Osteoblast (primary cell): ENCODE results near the gene ADK. TPM values are rescaled to one million over a fixed set of nuclear protein-coding genes. Genes with fewer than 3 reads are reported as not detected.
A peak's percentile ranks its signal among the peaks of the same experiment; 100 is the strongest.

Source experiments
- DNase-seq: peaks from one replicate; pipeline ENCODE4 v3.0.0; 2011; ENCODE audit warnings: low spot score, mixed read lengths; ENCODE audit not compliant: insufficient read length; ENCODE audit errors: missing footprints
- H2AFZ ChIP-seq: 2 replicates; pipeline ENCODE4 v1.6.0; 2011; ENCODE audit warnings: mild to moderate bottlenecking, low read length
- H3K27ac ChIP-seq: 2 replicates; pipeline ENCODE4 v1.5.1; 2011; ENCODE audit warnings: mild to moderate bottlenecking, low read depth, low read length, moderate library complexity
- H3K27me3 ChIP-seq: 2 replicates; pipeline ENCODE4 v1.6.0; 2012; ENCODE audit warnings: mild to moderate bottlenecking, control low read depth, inconsistent platforms, low read length, moderate library complexity; ENCODE audit not compliant: insufficient read depth
- H3K36me3 ChIP-seq: 2 replicates; pipeline ENCODE4 v1.5.1; 2011; ENCODE audit warnings: mild to moderate bottlenecking, low read length, control low read depth, moderate library complexity; ENCODE audit not compliant: insufficient read depth
- H3K4me1 ChIP-seq: 2 replicates; pipeline ENCODE4 v1.5.1; 2011; ENCODE audit warnings: mild to moderate bottlenecking, low read length, control low read depth, moderate library complexity; ENCODE audit not compliant: insufficient read depth
- H3K4me2 ChIP-seq: 2 replicates; pipeline ENCODE4 v1.6.0; 2011; ENCODE audit warnings: mild to moderate bottlenecking, low read length; ENCODE audit not compliant: insufficient read depth
- H3K4me3 ChIP-seq: fragments of 200-600 bp; sonication (generic); 3 replicates; pipeline ENCODE4 v1.5.1; 2012; ENCODE audit warnings: mild to moderate bottlenecking, low read length, inconsistent platforms; ENCODE audit not compliant: insufficient read depth
- H3K79me2 ChIP-seq: 2 replicates; pipeline ENCODE4 v1.6.0; 2012; ENCODE audit warnings: mild to moderate bottlenecking, low read length, control low read depth, inconsistent platforms; ENCODE audit not compliant: insufficient read depth
- H3K9me3 ChIP-seq: 2 replicates; pipeline ENCODE4 v1.5.1; 2011; ENCODE audit warnings: low read depth, low read length, control low read depth
- H4K20me1 ChIP-seq: 2 replicates; pipeline ENCODE4 v1.6.0; 2012; ENCODE audit warnings: mild to moderate bottlenecking, low read length, control low read depth; ENCODE audit not compliant: insufficient read depth
- total RNA-seq: library from RNA; depleted of rRNA; stranded (reverse); fragments of >200 nt; gene quantifications from 2 replicates; pipeline ENCODE4 v1.2.3, GENCODE V29; 2012
- TF ChIP-seq, protein P1 (sequence below): IDR thresholded peaks from 2 replicates; pipeline ENCODE4 v1.5.1; 2011; ENCODE audit warnings: mild to moderate bottlenecking, low read depth, low read length, moderate library complexity; ENCODE audit errors: extremely low read depth

The ADK gene
- total RNA-seq, 1 donor, result 34.0 TPM

DNA sequence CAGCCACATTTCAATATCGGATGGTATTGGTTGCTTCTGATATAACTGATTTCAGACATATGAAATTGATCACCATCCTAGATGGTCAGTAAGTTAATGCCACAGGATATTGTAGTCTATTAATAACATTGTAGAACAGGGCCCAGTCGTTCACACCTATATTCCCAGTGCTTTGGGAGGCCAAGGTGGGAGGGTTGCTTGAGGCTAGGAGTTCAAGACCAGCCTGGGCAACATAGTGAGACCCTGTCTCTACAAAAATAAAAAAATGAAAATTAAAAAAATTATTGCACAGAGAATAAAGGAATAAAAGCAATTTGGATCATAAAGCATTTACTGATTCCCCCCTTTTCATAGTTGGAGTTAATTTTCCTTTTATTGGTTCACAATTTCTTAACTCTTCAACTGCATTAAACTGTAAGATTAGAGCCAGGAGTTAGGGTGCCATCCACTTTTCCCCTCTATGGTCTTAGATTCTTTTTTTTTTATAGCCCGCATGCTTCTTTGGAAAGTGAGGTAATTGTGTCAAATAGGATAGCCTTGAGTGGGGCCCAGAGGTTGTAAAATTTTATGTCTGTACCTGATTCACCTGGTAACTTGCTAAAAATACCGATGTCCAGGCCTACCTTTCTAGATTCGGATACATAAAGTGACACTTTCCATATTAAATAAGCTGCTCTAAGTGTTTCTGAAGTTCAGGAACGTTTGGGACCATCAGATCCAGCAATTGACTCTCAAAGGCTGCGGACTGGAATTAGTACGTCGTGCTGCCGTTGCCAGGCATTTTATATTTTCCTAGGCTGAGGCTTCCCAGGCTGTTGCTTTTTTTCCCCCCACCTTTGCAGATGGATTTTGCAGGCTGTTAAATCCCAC, 24.7 kb downstream of the ADK start:
- Histone ChIP-seq H3K4me3 (peak overlapping the region; percentile 82), H3K27me3 (no peaks in the 10 kb centered on the region), H3K36me3 (no peaks in the 10 kb centered on the region), H3K4me1 (peaks cover 22% of the 10 kb centered on the region), H3K4me2 (peak overlapping the region; percentile 95), H4K20me1 (no peaks in the 10 kb centered on the region), H3K9me3 (no peaks in the 10 kb centered on the region), H3K79me2 (peaks cover 37% of the 10 kb centered on the region), H2AFZ (peak overlapping the region; percentile 93), H3K27ac (peak overlapping the region; percentile 92)
- TF ChIP-seq, protein P1, sequence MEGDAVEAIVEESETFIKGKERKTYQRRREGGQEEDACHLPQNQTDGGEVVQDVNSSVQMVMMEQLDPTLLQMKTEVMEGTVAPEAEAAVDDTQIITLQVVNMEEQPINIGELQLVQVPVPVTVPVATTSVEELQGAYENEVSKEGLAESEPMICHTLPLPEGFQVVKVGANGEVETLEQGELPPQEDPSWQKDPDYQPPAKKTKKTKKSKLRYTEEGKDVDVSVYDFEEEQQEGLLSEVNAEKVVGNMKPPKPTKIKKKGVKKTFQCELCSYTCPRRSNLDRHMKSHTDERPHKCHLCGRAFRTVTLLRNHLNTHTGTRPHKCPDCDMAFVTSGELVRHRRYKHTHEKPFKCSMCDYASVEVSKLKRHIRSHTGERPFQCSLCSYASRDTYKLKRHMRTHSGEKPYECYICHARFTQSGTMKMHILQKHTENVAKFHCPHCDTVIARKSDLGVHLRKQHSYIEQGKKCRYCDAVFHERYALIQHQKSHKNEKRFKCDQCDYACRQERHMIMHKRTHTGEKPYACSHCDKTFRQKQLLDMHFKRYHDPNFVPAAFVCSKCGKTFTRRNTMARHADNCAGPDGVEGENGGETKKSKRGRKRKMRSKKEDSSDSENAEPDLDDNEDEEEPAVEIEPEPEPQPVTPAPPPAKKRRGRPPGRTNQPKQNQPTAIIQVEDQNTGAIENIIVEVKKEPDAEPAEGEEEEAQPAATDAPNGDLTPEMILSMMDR, result no peak
- peak; percentile 66 for DNase-seq

DNA sequence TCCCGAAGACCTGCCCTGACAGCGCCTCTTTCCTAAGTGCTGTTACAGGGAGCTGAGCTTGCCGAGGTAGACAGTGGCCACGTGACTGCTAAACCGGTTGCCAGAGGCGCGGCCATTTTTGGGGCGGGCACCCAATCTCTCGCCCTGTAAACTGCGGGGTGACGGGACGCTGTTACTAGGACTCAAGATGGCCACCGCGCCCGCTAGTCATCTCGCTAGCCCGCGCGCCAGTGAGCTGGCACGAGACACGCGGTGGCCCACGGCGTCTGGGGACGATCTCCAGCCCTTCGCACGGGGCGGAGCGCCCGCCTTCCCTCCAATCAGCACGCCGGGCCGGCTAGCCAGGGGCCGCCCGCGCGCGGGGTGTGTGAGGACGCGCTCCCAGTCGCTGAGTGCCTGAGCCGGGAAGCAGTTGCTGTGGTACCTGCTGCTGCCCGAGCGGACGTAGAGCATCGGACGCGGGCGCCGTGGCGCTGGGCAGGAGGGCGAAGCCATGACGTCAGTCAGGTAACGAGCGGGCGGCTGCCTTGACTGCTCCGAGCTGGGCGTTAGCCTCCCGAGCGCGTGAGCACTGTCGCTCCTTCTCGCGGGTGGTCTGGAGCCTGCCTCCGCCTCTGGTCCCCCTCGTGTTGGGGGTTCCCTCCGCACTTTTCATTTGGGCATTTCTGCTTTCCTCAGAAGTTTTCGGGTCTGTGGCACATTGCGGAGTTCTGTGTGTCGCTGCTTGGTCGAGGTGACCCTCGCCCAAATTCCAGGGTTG, 25.5 kb downstream of the ADK start:
- no peaks in the 10 kb centered on the region for H3K36me3 ChIP-seq
- H3K27me3 ChIP-seq, result no peaks in the 10 kb centered on the region
- peak overlapping the region; percentile 93 for H2AFZ ChIP-seq
- DNase-seq, result peak; percentile 97
- peak overlapping the region; percentile 95 for H3K4me2 ChIP-seq
- H4K20me1 ChIP-seq, result no peaks in the 10 kb centered on the region
- peaks cover 43% of the 10 kb centered on the region for H3K79me2 ChIP-seq
- peak overlapping the region; percentile 92 for H3K27ac ChIP-seq
- H3K9me3 ChIP-seq, result no peaks in the 10 kb centered on the region
- peaks cover 27% of the 10 kb centered on the region for H3K4me1 ChIP-seq
- TF ChIP-seq, protein P1, result no peak
- peak overlapping the region; percentile 82 for H3K4me3 ChIP-seq

DNA sequence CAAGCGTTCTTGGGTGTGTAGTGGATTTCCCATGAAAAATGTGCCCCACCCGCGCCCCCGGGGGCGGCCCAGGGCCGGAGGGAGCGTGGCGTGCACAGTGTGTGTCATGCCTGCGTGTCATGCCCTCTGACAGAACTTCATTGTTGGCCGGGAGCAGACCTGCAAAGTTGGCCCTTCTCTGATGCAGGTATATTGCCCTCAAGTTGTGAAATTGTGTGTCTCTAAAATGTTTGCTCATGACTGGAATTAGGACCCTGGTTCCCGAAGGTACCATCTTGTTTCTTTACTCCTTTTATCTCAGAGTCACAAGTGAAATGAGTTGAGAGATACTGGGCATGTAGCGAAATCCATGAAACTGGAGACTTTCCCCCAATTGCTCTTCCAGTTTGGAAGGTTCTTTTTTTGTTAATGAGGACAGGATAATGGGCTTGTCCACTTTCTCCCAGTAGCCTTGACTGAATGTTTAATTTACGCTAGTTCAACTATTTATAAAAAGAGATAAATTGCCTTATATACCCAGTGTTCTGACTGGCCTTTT, 26.2 kb downstream of the ADK start:
- Histone ChIP-seq H3K4me2 (peak overlapping the region; percentile 95), H3K27me3 (no peaks in the 10 kb centered on the region), H4K20me1 (no peaks in the 10 kb centered on the region), H2AFZ (peak overlapping the region; percentile 93), H3K4me1 (peaks cover 30% of the 10 kb centered on the region), H3K79me2 (peaks cover 47% of the 10 kb centered on the region), H3K4me3 (peak overlapping the region; percentile 82), H3K9me3 (no peaks in the 10 kb centered on the region), H3K27ac (peak overlapping the region; percentile 92), H3K36me3 (no peaks in the 10 kb centered on the region)
- TF ChIP-seq, protein P1, result no peak
- no peak for DNase-seq
